A673 (cell line): Measurements from ENCODE around the gene MARK3. TPM values are rescaled to one million over a fixed set of nuclear protein-coding genes. Genes with fewer than 3 reads are reported as not detected.

ENCODE experiments used
- BruUV-seq: library from RNA; stranded (reverse); fragments of 400-500 nt; replicated peaks from 2 replicates; lab custom pipeline; 2021; lab: Mats Ljungman, UMichigan
- CTCF ChIA-PET: fragments of 300-600 bp; sonication (Branson Sonifier 250); formaldehyde crosslinking; loops from one replicate; lab custom pipeline; 2022; ENCODE audit warnings: antibody characterized with exemption; lab: Charles Lee
- POLR2A ChIA-PET: fragments of 300-600 bp; sonication (Branson Sonifier 250); formaldehyde crosslinking; loops from one replicate; lab custom pipeline; 2022; ENCODE audit warnings: antibody characterized with exemption; ENCODE audit not compliant: low non-redundant PET; lab: Charles Lee
- DNase-seq: peaks from one replicate; pipeline ENCODE4 v3.0.0-alpha.2; 2015; ENCODE audit warnings: low spot score
- H3K27ac ChIP-seq: fragments of 200-600 bp; sonication (generic); 2 replicates; pipeline ENCODE4 v1.5.1; 2016; ENCODE audit warnings: mixed run types, low read depth, mild to moderate bottlenecking, mixed read lengths, antibody characterized with exemption, low read length; ENCODE audit not compliant: poor library complexity, severe bottlenecking
- H3K27me3 ChIP-seq: fragments of 200-600 bp; sonication (generic); replicated peaks from 2 replicates; pipeline ENCODE4 v1.6.1; 2017; ENCODE audit warnings: mixed run types, low read depth, mild to moderate bottlenecking, mixed read lengths, antibody characterized with exemption, low read length; ENCODE audit not compliant: insufficient read depth, poor library complexity
- H3K36me3 ChIP-seq: fragments of 200-600 bp; sonication (generic); 2 replicates; pipeline ENCODE4 v1.6.1; 2016; ENCODE audit warnings: mixed run types, mild to moderate bottlenecking, mixed read lengths, antibody characterized with exemption, low read length; ENCODE audit not compliant: insufficient read depth, poor library complexity, severe bottlenecking
- H3K4me1 ChIP-seq: fragments of 200-600 bp; sonication (generic); 2 replicates; pipeline ENCODE4 v1.6.1; 2017; ENCODE audit warnings: mixed run types, mild to moderate bottlenecking, mixed read lengths, antibody characterized with exemption, low read length; ENCODE audit not compliant: insufficient read depth, poor library complexity, severe bottlenecking
- H3K4me3 ChIP-seq: fragments of 200-600 bp; sonication (generic); 2 replicates; pipeline ENCODE4 v1.5.1; 2016; ENCODE audit warnings: low read depth, mixed run types, mild to moderate bottlenecking, mixed read lengths, low read length; ENCODE audit not compliant: poor library complexity, severe bottlenecking
- H3K9me3 ChIP-seq: fragments of 200-600 bp; sonication (generic); 2 replicates; pipeline ENCODE4 v1.6.1; 2016; ENCODE audit warnings: mixed run types, low read depth, mild to moderate bottlenecking, mixed read lengths, antibody characterized with exemption, low read length; ENCODE audit not compliant: poor library complexity, severe bottlenecking
- CTCF ChIP-seq: fragments of 300-800, 200-600 bp; sonication (generic); conservative IDR thresholded peaks from 2 replicates; pipeline ENCODE4 v1.5.1; 2017; ENCODE audit warnings: low read depth, mild to moderate bottlenecking, antibody characterized with exemption, low read length, moderate library complexity, mixed read lengths
- EZH2 ChIP-seq: fragments of 200-600 bp; sonication (generic); IDR thresholded peaks from 2 replicates; pipeline ENCODE4 v1.6.1; 2017; ENCODE audit warnings: borderline replicate concordance, low read depth, mild to moderate bottlenecking, mixed read lengths, antibody characterized with exemption, low read length; ENCODE audit not compliant: poor library complexity, severe bottlenecking
- intact Hi-C: fragments of 100-400 bp; cut with micrococcal nuclease; formaldehyde crosslinking; loops from one replicate; pipeline ENCODE4 v1.10.0; 2022; ENCODE audit not compliant: unreplicated experiment
- total RNA-seq: library from RNA; stranded (reverse); gene quantifications from 2 replicates; pipeline ENCODE4 v1.2.3, GENCODE V29; 2021

MARK3 gene
- total RNA-seq, 1 experiment from 2014 or later = 94.4 TPM

- Histone ChIP-seq H3K4me3 (no peak overlapping the region), H3K27ac (no peak overlapping the region), H3K36me3 (peaks cover 5% of the 10 kb centered on the region), H3K9me3 (no peaks in the 10 kb centered on the region), H3K27me3 (no peaks in the 10 kb centered on the region), H3K4me1 (peaks cover 9% of the 10 kb centered on the region)
- intact Hi-C loops = no loop called here
- ChIA-PET POLR2A (no interaction called here), CTCF (no interaction called here)
- DNase-seq = no peak
- no peak for TF ChIP-seq CTCF
- TF ChIP-seq EZH2 = no peak
- BruUV-seq = no TSS peak
Measured at GRCh38 chr14:103535891-103536565, 150.8 kb downstream of the MARK3 start.

- H3K4me3 ChIP-seq = no peak overlapping the region
- no peaks in the 10 kb centered on the region for H3K27me3 ChIP-seq
- no peaks in the 10 kb centered on the region for H3K9me3 ChIP-seq
- H3K36me3 ChIP-seq = peaks cover 5% of the 10 kb centered on the region
- no peak for DNase-seq
- CTCF ChIA-PET = no interaction called here
- TF ChIP-seq CTCF (no peak), EZH2 (no peak)
- intact Hi-C loops = no loop called here
- peaks cover 10% of the 10 kb centered on the region for H3K4me1 ChIP-seq
- POLR2A ChIA-PET = no interaction called here
- H3K27ac ChIP-seq = no peak overlapping the region
- no TSS peak for BruUV-seq
Measured at GRCh38 chr14:103536693-103537092, 151.5 kb downstream of the MARK3 start.

- ChIA-PET POLR2A (no interaction called here), CTCF (no interaction called here)
- H3K36me3 ChIP-seq = peaks cover 5% of the 10 kb centered on the region
- no peak overlapping the region for H3K4me3 ChIP-seq
- TF ChIP-seq CTCF (no peak), EZH2 (no peak)
- H3K9me3 ChIP-seq = no peaks in the 10 kb centered on the region
- no peaks in the 10 kb centered on the region for H3K27me3 ChIP-seq
- no TSS peak for BruUV-seq
- intact Hi-C loops = no loop called here
- no peak for DNase-seq
- peaks cover 12% of the 10 kb centered on the region for H3K4me1 ChIP-seq
- no peak overlapping the region for H3K27ac ChIP-seq
Measured at GRCh38 chr14:103537175-103537990, 152.2 kb downstream of the MARK3 start.
